AG04450 (cell line): ENCODE results near the gene SOX10. TPM values are rescaled to one million over a fixed set of nuclear protein-coding genes. Genes with fewer than 3 reads are reported as not detected.

ENCODE experiments used
- CTCF ChIA-PET: fragments of 300-600, 350-600 bp; formaldehyde crosslinking; extraction: SDS; loops from one replicate; lab custom pipeline; 2022; ENCODE audit warnings: antibody characterized with exemption, inconsistent platforms; lab: Charles Lee
- POLR2A ChIA-PET: fragments of 350-600 bp; formaldehyde crosslinking; extraction: SDS; loops from one replicate; lab custom pipeline; 2021; ENCODE audit warnings: antibody characterized with exemption, inconsistent platforms; lab: Yijun Ruan, JAX
- DNase-seq: peaks from one replicate; pipeline ENCODE4 v3.0.0-alpha.2; 2011; ENCODE audit warnings: low read depth, low spot score
- H3K27ac ChIP-seq: one replicate; pipeline ENCODE4 v1.5.1; 2012; ENCODE audit warnings: low read depth, low read length, control low read depth
- H3K27me3 ChIP-seq: one replicate; pipeline ENCODE4 v1.6.0; 2012; ENCODE audit warnings: low read length; ENCODE audit not compliant: control insufficient read depth, insufficient read depth
- H3K4me3 ChIP-seq: 2 replicates; pipeline ENCODE4 v1.5.1; 2011; ENCODE audit warnings: mild to moderate bottlenecking, low read depth, low read length, control low read depth
- H3K9me3 ChIP-seq: 2 replicates; pipeline ENCODE4 v1.5.1; 2012; ENCODE audit warnings: low read length; ENCODE audit not compliant: control insufficient read depth, insufficient read depth
- polyA plus RNA-seq: library from polyadenylated mRNA; depleted of rRNA; stranded (reverse); fragments of >200 nt; gene quantifications from 2 replicates; pipeline ENCODE4 v1.2.3, GENCODE V29; 2011
- TF ChIP-seq, protein P1 (sequence below): IDR thresholded peaks from 2 replicates; pipeline ENCODE4 v1.5.1; 2011; ENCODE audit warnings: low read depth, low read length, control low read depth, inconsistent platforms

Gene SOX10
- polyA plus RNA-seq, 1 experiment = not detected

DNA sequence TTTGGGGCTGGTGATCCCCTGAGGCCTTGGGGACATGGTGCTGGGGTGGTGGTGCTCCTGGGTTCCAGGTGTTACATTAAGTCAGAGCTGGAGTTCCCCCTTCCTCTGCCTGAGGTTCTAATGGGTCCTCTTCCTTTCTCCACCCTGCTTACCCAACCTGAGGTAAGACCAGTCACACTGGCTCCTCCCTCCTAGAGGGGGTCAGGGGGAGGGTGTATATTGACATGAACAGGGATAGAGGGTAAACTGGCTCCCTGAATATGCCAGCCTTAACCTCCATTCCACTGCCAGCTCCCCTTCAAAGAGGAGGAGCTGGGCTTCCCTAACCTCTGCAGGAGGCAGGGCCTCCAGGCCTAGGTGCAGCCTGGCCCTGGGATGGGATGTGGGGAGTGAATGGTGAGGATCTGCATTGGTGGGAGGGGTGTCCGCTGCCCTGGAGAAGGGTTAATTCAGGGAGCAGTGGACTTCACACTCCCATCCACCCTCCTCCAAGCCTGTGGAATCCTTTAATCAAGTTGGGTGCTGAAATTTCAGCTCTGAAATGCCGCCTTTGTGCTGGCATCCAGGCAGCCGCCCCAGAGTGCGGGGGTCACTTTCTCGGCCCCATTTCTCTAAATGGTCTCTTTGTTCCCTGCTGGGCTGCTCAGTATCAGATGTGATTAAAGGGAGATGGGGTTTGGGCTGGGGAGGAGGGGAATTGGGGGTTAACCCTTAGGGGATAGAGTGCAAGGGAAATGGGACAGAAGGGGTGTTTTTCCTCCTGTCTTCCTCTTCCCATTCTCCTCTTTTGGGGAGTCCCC, 15.7 kb downstream of the SOX10 start:
- no peak overlapping the region for H3K27ac ChIP-seq
- TF ChIP-seq, protein P1, sequence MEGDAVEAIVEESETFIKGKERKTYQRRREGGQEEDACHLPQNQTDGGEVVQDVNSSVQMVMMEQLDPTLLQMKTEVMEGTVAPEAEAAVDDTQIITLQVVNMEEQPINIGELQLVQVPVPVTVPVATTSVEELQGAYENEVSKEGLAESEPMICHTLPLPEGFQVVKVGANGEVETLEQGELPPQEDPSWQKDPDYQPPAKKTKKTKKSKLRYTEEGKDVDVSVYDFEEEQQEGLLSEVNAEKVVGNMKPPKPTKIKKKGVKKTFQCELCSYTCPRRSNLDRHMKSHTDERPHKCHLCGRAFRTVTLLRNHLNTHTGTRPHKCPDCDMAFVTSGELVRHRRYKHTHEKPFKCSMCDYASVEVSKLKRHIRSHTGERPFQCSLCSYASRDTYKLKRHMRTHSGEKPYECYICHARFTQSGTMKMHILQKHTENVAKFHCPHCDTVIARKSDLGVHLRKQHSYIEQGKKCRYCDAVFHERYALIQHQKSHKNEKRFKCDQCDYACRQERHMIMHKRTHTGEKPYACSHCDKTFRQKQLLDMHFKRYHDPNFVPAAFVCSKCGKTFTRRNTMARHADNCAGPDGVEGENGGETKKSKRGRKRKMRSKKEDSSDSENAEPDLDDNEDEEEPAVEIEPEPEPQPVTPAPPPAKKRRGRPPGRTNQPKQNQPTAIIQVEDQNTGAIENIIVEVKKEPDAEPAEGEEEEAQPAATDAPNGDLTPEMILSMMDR = no peak
- no peak overlapping the region for H3K4me3 ChIP-seq
- POLR2A ChIA-PET = no interaction called here
- H3K27me3 ChIP-seq = no peaks in the 10 kb centered on the region
- no peak for DNase-seq
- CTCF ChIA-PET = no interaction called here
- no peaks in the 10 kb centered on the region for H3K9me3 ChIP-seq

DNA sequence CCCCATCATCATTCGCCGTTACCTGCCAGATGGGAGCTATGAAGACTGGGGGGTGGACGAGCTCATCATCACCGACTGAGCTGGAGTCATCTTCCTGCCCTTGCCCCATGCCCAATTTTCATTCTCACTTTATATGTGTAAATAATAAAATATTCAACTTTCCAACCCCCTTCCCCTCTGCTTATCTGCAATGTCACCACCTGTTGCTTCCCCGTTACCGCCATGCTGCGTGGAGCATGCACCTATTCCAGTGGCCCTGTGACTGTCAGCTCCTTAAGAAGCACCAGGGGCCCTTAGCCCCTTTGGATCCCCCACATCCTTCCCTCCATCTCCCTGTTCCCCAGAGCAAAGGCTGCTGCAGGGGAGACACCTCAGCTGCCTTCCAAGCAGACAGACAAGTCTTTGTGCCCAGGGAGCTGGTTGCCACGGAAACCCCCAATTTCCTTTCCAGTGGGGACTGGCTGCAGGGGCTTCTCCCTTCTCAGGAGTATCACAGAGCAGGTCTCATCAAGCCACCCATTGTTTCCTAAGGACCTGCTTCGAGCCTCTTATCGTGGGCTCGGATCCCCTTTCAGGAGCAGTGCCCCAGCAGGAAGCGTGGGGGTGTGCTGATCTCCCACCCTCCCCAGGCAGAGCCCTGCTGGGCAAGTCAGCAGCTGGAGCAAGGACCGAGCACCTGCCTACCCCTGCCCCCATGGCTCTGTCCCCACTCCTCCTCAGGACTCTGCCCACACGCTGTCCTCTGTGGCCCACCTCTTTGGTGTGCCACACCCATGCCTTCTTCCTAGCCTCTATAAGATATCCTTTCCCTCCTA, 16.5 kb downstream of the SOX10 start:
- no peak for DNase-seq
- Histone ChIP-seq H3K27me3 (no peaks in the 10 kb centered on the region), H3K27ac (no peak overlapping the region), H3K4me3 (no peak overlapping the region), H3K9me3 (no peaks in the 10 kb centered on the region)
- POLR2A ChIA-PET = no interaction called here
- CTCF ChIA-PET = interaction anchor here (0.8 kb wide), 1 partner anchor 80 kb away, joined by 3 read pairs; no protein-coding TSS in a partner anchor
- TF ChIP-seq, protein P1 = no peak

DNA sequence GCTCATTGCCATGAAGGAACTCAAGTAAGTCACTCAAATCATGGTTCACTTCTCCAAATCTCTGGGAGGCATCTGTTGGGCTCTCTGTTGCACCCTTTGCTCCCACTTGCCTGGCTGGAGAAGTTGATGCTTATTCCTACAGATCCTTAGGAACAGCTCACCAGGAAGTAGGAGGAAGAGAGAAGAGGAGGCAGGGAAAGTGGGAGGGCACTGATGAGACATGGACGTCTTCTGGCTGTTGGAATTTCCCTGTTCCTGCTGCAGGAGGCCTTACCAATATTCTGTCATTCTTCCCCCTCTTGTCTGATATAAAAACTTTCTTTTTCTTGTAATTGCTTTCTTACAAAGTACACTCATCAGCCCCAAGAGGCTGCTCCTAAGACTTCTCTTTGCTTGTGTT, 17.2 kb downstream of the SOX10 start:
- DNase-seq = no peak
- H3K4me3 ChIP-seq = no peak overlapping the region
- TF ChIP-seq, protein P1 = no peak
- H3K27me3 ChIP-seq = no peaks in the 10 kb centered on the region
- H3K9me3 ChIP-seq = no peaks in the 10 kb centered on the region
- no peak overlapping the region for H3K27ac ChIP-seq
- POLR2A ChIA-PET = no interaction called here
- CTCF ChIA-PET = interaction anchor here (0.8 kb wide), 1 partner anchor 80 kb away, joined by 3 read pairs; no protein-coding TSS in a partner anchor

DNA sequence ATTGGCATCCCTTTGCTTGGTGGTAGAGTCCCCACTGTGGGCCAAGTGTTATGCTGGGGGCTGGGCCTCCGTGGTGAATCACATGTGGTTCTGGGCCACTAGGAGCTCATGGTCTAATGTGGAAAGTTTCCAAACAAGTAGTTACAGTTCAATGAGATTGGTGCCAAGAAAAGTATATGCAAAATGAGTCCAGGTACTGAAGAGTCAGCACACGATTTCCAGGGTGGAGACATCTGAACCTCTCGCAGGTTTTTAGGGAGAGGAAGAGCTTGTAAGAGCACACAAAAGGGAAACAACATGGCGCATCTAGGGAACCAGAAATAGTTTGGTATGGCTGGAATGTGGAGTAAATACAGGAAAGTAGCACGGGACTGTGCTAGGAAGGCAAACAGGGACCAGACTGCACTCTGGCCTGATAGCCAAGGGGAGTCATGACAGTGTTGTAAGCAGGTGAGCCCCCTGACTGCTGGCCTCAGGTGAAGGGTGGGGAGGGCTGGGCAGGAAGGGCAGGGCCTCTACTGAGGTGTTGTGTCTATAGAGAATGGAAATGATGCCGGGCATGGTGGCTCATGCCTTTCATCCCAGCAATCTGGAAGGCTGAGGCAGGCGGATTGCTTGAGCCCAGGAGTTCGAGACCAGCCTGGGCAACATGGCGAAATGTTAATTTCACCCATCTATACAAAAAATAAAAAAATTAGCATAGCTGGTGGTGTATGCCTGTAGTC, 18.3 kb downstream of the SOX10 start:
- ChIA-PET POLR2A (no interaction called here), CTCF (interaction anchor here (0.5 to 3.7 kb wide), 18 partner anchors 9 to 149 kb away, joined by 3 to 44 read pairs (median 5); partner anchors contain the start of genes C22orf23 and POLR2F)
- Histone ChIP-seq H3K4me3 (no peak overlapping the region), H3K27ac (no peak overlapping the region), H3K9me3 (no peaks in the 10 kb centered on the region), H3K27me3 (no peaks in the 10 kb centered on the region)
- DNase-seq = no peak
- TF ChIP-seq, protein P1 = no peak
